Prostate gland (tissue), 2 donors: ENCODE measurements around the gene MAD2L1BP. TPM values are rescaled to one million over a fixed set of nuclear protein-coding genes. Genes with fewer than 3 reads are reported as not detected.
"Not testable (repeated sequence)": the region's sequence is repeated elsewhere in the genome, so short reads cannot be mapped to it uniquely, and the experiment has no call there.

Experiments used
- DNase-seq: peaks from one replicate; pipeline ENCODE4 v3.0.0-alpha.2; 2019; ENCODE audit warnings: low spot score
- H3K27ac ChIP-seq, 2 donors: fragments of 200-600 bp; sonication (generic); 2 replicates each; pipeline ENCODE4 v1.5.1; 2017 to 2019
- H3K27me3 ChIP-seq: fragments of 200-600 bp; sonication (generic); replicated peaks from 2 replicates; pipeline ENCODE4 v1.5.1; 2019; ENCODE audit not compliant: insufficient read depth
- H3K36me3 ChIP-seq, 2 donors: fragments of 200-600 bp; sonication (generic); 1 replicate in 1 of 2; 2 replicates in 1 of 2; pipeline versions ENCODE4 v1.5.1 to v1.8.1; 2017 to 2019
- H3K4me1 ChIP-seq: fragments of 200-600 bp; sonication (generic); replicated peaks from 2 replicates; pipeline ENCODE4 v1.5.1; 2019
- H3K4me3 ChIP-seq, 2 donors: fragments of 200-600 bp; sonication (generic); 2 replicates each; pipeline ENCODE4 v1.5.1; 2017 to 2019
- H3K9me3 ChIP-seq: fragments of 200-600 bp; sonication (generic); 2 replicates; pipeline ENCODE4 v1.5.1; 2017
- POLR2A ChIP-seq: fragments of 450-650 bp; IDR thresholded peaks from one replicate; pipeline ENCODE4 v1.6.1; 2016; ENCODE audit warnings: antibody characterized with exemption, mild to moderate bottlenecking
- POLR2AphosphoS5 ChIP-seq: sonication (generic); formaldehyde crosslinking; IDR thresholded peaks from one replicate; pipeline ENCODE4 v1.6.1; 2017; ENCODE audit warnings: antibody characterized with exemption
- WGBS: methylation state at CpG from one replicate; pipeline ENCODE4 v1.1.5; 2018; 5-methylcytosine and 5-hydroxymethylcytosine counted together
- intact Hi-C: fragments of 100-400 bp; cut with DNase I; formaldehyde crosslinking; loops from one replicate; pipeline ENCODE4 v1.14.2; 2022
- total RNA-seq, 2 donors: library from RNA; depleted of rRNA; stranded (reverse); fragments of >200 nt; gene quantifications; one replicate each; pipeline ENCODE4 v1.1.0, GENCODE V29; 2016
- TF ChIP-seq, protein P1 (sequence below), 4 experiments: fragments of 200-600 bp in 2 of 4; fragments of 450-650 bp in 2 of 4; sonication (generic) in 2 of 4; IDR thresholded peaks; 1 replicate in 3 of 4; 2 replicates in 1 of 4; pipeline ENCODE4 v1.5.1; 2016 to 2019; ENCODE audit warnings: antibody characterized with exemption in 4 of 4, mild to moderate bottlenecking in 2 of 4, moderate library complexity in 2 of 4

MAD2L1BP gene
- total RNA-seq, 2 donors from 2014 or later, result 24.9 to 46.8 TPM

DNA sequence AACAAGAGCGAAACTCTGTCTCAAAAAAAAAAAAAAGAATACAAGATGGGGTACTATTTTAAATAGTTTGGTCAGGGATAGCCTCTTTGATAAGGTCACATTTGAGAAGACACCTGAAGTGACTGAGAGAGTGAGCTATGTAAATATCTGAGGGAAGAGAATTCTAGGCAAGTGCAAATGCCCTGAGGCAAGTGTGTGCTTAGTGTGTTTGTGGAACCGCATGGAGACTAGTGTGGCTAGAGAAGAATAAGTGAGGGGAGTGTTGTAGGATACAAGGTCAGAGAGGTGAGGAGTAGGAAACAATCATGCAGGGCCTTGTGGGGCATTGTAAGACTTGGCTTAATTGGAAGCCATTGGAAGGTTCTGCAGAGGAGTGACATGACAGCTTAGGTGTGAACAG, 12.6 kb downstream of the MAD2L1BP start:
- TF ChIP-seq POLR2AphosphoS5, result no peak
- TF ChIP-seq POLR2A, result no peak
- TF ChIP-seq, protein P1, sequence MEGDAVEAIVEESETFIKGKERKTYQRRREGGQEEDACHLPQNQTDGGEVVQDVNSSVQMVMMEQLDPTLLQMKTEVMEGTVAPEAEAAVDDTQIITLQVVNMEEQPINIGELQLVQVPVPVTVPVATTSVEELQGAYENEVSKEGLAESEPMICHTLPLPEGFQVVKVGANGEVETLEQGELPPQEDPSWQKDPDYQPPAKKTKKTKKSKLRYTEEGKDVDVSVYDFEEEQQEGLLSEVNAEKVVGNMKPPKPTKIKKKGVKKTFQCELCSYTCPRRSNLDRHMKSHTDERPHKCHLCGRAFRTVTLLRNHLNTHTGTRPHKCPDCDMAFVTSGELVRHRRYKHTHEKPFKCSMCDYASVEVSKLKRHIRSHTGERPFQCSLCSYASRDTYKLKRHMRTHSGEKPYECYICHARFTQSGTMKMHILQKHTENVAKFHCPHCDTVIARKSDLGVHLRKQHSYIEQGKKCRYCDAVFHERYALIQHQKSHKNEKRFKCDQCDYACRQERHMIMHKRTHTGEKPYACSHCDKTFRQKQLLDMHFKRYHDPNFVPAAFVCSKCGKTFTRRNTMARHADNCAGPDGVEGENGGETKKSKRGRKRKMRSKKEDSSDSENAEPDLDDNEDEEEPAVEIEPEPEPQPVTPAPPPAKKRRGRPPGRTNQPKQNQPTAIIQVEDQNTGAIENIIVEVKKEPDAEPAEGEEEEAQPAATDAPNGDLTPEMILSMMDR (IDR thresholded peaks at IDR 0.05), result no peak
- no peaks in the 10 kb centered on the region for H3K27me3 ChIP-seq
- no peaks in the 10 kb centered on the region for H3K9me3 ChIP-seq
- no peaks in the 10 kb centered on the region for H3K36me3 ChIP-seq
- 89% methylated on average over 2 of the region's 2 CpGs for WGBS
- intact Hi-C loops, result no loop called here
- no peaks in the 10 kb centered on the region for H3K4me1 ChIP-seq
- no peak for DNase-seq
- H3K4me3 ChIP-seq, result no peak overlapping the region
- no peak overlapping the region for H3K27ac ChIP-seq

DNA sequence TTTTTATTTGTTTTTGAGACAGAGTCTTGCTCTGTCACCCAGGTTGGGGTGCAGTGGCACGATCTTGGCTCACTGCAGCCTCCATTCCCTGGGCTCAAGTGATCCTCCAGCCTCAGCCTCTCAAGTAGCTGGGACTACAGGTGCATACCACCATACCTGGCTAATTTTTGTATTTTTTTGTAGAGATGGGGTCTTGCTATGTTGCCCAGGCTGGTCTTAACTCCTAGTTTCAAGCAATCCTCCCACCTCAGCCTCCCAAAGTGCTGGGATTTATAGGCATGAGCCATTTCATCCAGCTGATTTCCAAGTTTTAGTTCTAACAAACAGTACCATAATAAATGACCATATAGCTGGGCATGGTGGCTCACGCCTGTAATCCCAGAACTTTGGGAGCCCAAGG, 17.2 kb downstream of the MAD2L1BP start:
- DNase-seq, intact Hi-C loops: not testable (repeated sequence)
- 89% methylated on average over 2 of the region's 2 CpGs for WGBS

DNA sequence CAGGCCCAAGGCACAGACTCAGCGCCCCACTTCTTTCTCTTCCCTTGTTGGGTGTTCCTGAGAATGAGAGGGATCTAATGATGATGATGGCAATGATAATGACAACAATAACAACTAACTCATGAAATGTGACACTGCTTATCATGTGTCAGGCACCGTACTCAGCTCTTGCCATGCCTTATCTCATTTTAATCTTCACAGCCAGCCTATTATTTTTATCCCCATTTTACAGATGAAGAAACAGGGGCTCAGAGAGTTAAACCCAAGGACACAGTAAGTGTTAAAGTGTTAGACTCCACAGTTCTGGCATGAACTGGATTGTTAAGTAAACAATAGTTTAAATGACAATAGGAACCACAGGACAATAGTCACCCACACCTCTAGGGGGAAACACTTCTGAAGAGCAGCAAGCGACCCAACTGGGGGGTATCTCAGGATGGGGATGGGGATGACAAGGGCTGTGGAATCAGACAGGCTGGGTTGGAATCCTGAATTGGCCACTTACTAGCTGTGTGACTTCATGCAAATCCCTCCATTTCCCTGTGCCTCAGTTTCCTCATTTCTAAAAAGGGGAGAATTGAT, 21.7 kb downstream of the MAD2L1BP start:
- no peak for DNase-seq

More for the DNA sequence above, 17.2 kb downstream of the MAD2L1BP start:
- H3K27ac ChIP-seq, H3K4me3 ChIP-seq, H3K27me3 ChIP-seq, H3K9me3 ChIP-seq, H3K4me1 ChIP-seq, H3K36me3 ChIP-seq: not testable (repeated sequence)

DNA sequence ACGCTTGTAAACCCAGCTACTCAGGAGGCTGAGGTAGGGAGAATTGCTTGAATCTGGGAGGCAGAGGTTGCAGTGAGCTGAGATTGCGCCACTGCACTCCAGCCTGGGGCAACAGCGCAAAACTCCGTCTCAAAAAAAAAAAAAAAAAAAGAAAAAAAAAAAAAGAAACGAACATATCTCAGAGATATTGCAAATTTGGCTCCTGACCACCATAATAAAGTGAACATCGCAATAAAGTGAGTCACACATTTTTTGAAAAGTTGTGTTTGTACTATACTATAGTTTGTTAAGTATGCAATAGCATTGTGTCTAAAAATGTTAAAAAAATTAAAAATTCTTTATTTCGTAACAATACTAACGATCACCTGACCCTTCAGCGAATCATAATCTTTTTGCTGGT, 22.5 kb downstream of the MAD2L1BP start:
- H3K4me1 ChIP-seq, result no peaks in the 10 kb centered on the region
- WGBS, result 92% methylated on average over 9 of the region's 9 CpGs
- no peak for DNase-seq
- no peaks in the 10 kb centered on the region for H3K9me3 ChIP-seq
- no peaks in the 10 kb centered on the region for H3K36me3 ChIP-seq
- no peaks in the 10 kb centered on the region for H3K27me3 ChIP-seq
- H3K27ac ChIP-seq, result no peak overlapping the region
- intact Hi-C loops, result no loop called here
- TF ChIP-seq POLR2AphosphoS5 (no peak), POLR2A (no peak)
- TF ChIP-seq, protein P1 (IDR thresholded peaks at IDR 0.05), result no peak
- H3K4me3 ChIP-seq, result no peak overlapping the region

More for the DNA sequence above, 21.7 kb downstream of the MAD2L1BP start:
- intact Hi-C loops, result no loop called here
- Histone ChIP-seq H3K36me3 (no peaks in the 10 kb centered on the region), H3K27me3 (no peaks in the 10 kb centered on the region), H3K4me3 (no peak overlapping the region), H3K27ac (no peak overlapping the region), H3K4me1 (no peaks in the 10 kb centered on the region), H3K9me3 (no peaks in the 10 kb centered on the region)
- TF ChIP-seq POLR2AphosphoS5 (no peak), POLR2A (no peak)
- TF ChIP-seq, protein P1 (IDR thresholded peaks at IDR 0.05), result no peak
- 84% methylated on average over 3 of the region's 3 CpGs for WGBS

DNA sequence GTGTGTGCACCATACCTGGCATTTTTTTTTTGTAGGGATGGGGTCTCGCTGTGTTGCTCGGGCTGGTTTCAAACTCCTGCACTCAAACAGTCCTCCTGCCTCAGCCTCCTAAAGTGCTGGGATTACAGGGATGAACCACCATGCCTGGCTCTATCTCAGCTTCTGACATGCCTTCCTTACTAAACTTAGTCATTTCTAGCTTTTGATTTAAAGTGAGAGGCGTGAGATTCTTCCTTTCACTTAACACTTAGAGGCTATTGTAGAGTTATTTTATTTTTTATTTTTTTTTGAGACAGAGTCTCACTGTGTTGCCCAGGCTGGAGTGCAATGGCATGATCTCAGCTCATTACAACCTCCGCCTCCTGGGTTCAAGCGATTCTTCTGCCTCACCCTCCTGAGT, 27.3 kb downstream of the MAD2L1BP start:
- DNase-seq, H3K4me3 ChIP-seq, H3K36me3 ChIP-seq, H3K4me1 ChIP-seq, intact Hi-C loops, H3K9me3 ChIP-seq, H3K27me3 ChIP-seq, H3K27ac ChIP-seq: not testable (repeated sequence)
- 94% methylated on average over 5 of the region's 5 CpGs for WGBS

DNA sequence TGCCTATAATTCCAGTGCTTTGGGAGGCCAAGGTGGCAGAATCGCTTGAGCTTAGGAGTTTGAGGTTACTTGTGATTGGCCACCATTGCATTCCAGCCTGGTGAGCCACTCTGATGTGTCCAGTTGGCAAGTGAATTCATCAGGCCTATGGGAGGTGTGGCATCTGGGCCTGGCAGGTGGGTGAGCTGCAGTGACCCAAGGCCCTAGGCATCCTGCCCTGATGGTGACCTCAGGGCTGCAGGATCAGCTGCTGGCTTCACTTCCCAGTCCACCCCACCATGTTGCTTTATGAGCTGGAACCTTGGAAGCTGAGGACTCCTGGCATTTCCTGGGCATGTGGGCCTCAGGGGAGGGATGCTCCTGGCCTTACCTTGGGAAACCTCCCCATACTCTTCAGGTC, 29.7 kb downstream of the MAD2L1BP start:
- Histone ChIP-seq H3K4me1 (peaks cover 13% of the 10 kb centered on the region), H3K27ac (no peak overlapping the region), H3K9me3 (no peaks in the 10 kb centered on the region), H3K4me3 (no peak overlapping the region), H3K36me3 (no peaks in the 10 kb centered on the region), H3K27me3 (no peaks in the 10 kb centered on the region)
- intact Hi-C loops, result loop anchor here (5.0 kb wide), 1 partner anchor 102 kb away; no protein-coding TSS in a partner anchor
- 86% methylated on average over 1 of the region's 1 CpG for WGBS
- no peak for TF ChIP-seq POLR2A
- no peak for TF ChIP-seq POLR2AphosphoS5
- TF ChIP-seq, protein P1 (IDR thresholded peaks at IDR 0.05), result no peak
- no peak for DNase-seq
